K562 (cell line): ENCODE measurements around the gene PI4KA. TPM values are rescaled to one million over a fixed set of nuclear protein-coding genes. Genes with fewer than 3 reads are reported as not detected.

Source experiments
- ATAC-seq: fragments of 200-7000 bp; cut with Tn5 transposase; 3 replicates; pipeline ENCODE4 v1.9.1; 2020; ENCODE audit warnings: moderate library complexity
- BruUV-seq: library from RNA; stranded (reverse); fragments of 400-500 nt; replicated peaks from 2 replicates; lab custom pipeline; 2021; lab: Mats Ljungman, UMichigan
- CTCF ChIA-PET: fragments of 300-600 bp; formaldehyde crosslinking; extraction: SDS; loops from one replicate; lab custom pipeline; 2021; ENCODE audit warnings: low intra/inter-chr PET ratio; lab: Yijun Ruan, JAX
- POLR2A ChIA-PET: fragments of 300-600, 350-650 bp; sonication (Branson Sonifier 250); formaldehyde crosslinking; extraction: SDS; loops from one replicate; lab custom pipeline; 2021; ENCODE audit warnings: antibody characterized with exemption, inconsistent platforms; lab: Yijun Ruan, JAX
- DNase-seq, 4 experiments: peaks; one replicate each; pipeline versions ENCODE4 v3.0.0 to v3.0.0-alpha.2; 2011 to 2018; ENCODE audit warnings: low spot score in 3 of 4, mixed read lengths in 3 of 4; ENCODE audit errors: extremely low read depth in 1 of 4
- FAIRE-seq: peaks from 2 replicates; lab custom pipeline; 2011; peaks lifted over from hg19 to GRCh38; lab: Jason Lieb, UNC
- H2AFZ ChIP-seq: 2 replicates; pipeline ENCODE4 v1.6.0; 2011; ENCODE audit warnings: low read depth, low read length, control low read depth, inconsistent platforms
- H3K27ac ChIP-seq: fragments of 200-600 bp; 3 replicates; pipeline ENCODE4 v1.8.0; 2011; ENCODE audit warnings: low read depth, mild to moderate bottlenecking, control low read depth, inconsistent platforms, low read length, moderate library complexity, mixed read lengths; ENCODE audit errors: extremely low read depth
- H3K27me3 ChIP-seq, 2 experiments: fragments of 300-600 bp in 1 of 2; 2 replicates in 1 of 2; 3 replicates in 1 of 2; pipeline versions ENCODE4 v1.6.0 to v1.8.0; 2011; ENCODE audit warnings: inconsistent platforms in 2 of 2, low read length in 2 of 2, mild to moderate bottlenecking in 1 of 2, mixed read lengths in 1 of 2, moderate library complexity in 1 of 2; ENCODE audit not compliant: control insufficient read depth in 2 of 2, insufficient read depth in 2 of 2
- H3K36me3 ChIP-seq: fragments of 300-600 bp; 3 replicates; pipeline ENCODE4 v1.8.0; 2011; ENCODE audit warnings: mild to moderate bottlenecking, low read length, inconsistent platforms; ENCODE audit not compliant: control insufficient read depth, insufficient read depth
- H3K4me1 ChIP-seq, 2 experiments: fragments of 200-600 bp in 1 of 2; replicated peaks in 1 of 2; 2 replicates in 1 of 2; 3 replicates in 1 of 2; pipeline versions ENCODE4 v1.5.1 to v1.8.0; 2011; ENCODE audit warnings: inconsistent platforms in 2 of 2, low read length in 2 of 2, mild to moderate bottlenecking in 1 of 2, mixed read lengths in 1 of 2, moderate library complexity in 1 of 2; ENCODE audit not compliant: control insufficient read depth in 2 of 2, insufficient read depth in 2 of 2
- H3K4me2 ChIP-seq: 2 replicates; pipeline ENCODE4 v1.6.1; 2011; ENCODE audit warnings: low read length, control low read depth, inconsistent platforms, mixed read lengths; ENCODE audit not compliant: insufficient read depth
- H3K4me3 ChIP-seq: fragments of 200-600 bp; sonication (generic), shearing (Covaris generic); 2 replicates; pipeline ENCODE4 v1.5.1; 2016; ENCODE audit warnings: control low read depth, inconsistent platforms
- H3K79me2 ChIP-seq: fragments of 200-600 bp; 3 replicates; pipeline ENCODE4 v1.8.0; 2011; ENCODE audit warnings: low read length, inconsistent platforms; ENCODE audit not compliant: control insufficient read depth, insufficient read depth
- H3K9ac ChIP-seq, 2 experiments: 2 replicates each; pipeline versions ENCODE4 v1.6.0 to v1.6.1; 2011; ENCODE audit warnings: low read depth in 2 of 2, low read length in 2 of 2, control low read depth in 1 of 2, inconsistent platforms in 1 of 2, mild to moderate bottlenecking in 1 of 2, mixed read lengths in 1 of 2; ENCODE audit not compliant: insufficient read depth in 1 of 2
- H3K9me1 ChIP-seq: one replicate; pipeline ENCODE4 v1.6.0; 2011; ENCODE audit warnings: inconsistent platforms, mild to moderate bottlenecking, low read length, moderate library complexity; ENCODE audit not compliant: control insufficient read depth, insufficient read depth
- H3K9me3 ChIP-seq: replicated peaks from 2 replicates; pipeline ENCODE4 v1.5.1; 2011; ENCODE audit warnings: low read depth, low read length, inconsistent platforms; ENCODE audit not compliant: control insufficient read depth, insufficient read depth
- H4K20me1 ChIP-seq: replicated peaks from 2 replicates; pipeline ENCODE4 v1.6.1; 2011; ENCODE audit warnings: low read length, inconsistent platforms, mixed read lengths; ENCODE audit not compliant: control insufficient read depth, insufficient read depth
- CTCF ChIP-seq, 3 experiments: IDR thresholded peaks in 2 of 3; conservative IDR thresholded peaks in 1 of 3; 2 replicates each; pipeline ENCODE4 v1.5.1; 2011 to 2012; ENCODE audit warnings: low read length in 3 of 3, mild to moderate bottlenecking in 3 of 3, control low read depth in 2 of 3, improper control_type of control experiment in 1 of 3, inconsistent platforms in 1 of 3, low read depth in 1 of 3, mixed read lengths in 1 of 3, moderate library complexity in 1 of 3; ENCODE audit not compliant: insufficient read depth in 2 of 3
- E2F4 ChIP-seq: sonication (generic); formaldehyde crosslinking; IDR thresholded peaks from 2 replicates; pipeline ENCODE4 v1.8.0; 2022; ENCODE audit warnings: mild to moderate bottlenecking, low read depth, missing genetic modification reagents
- HNRNPUL1 ChIP-seq: fragments of 200-400 bp; formaldehyde crosslinking; IDR thresholded peaks from 2 replicates; pipeline ENCODE4 v1.6.1; 2017; ENCODE audit warnings: low read length
- ID3 ChIP-seq, 2 experiments: fragments of 250-450 bp in 1 of 2; fragments of 450-650 bp in 1 of 2; sonication (Bioruptor Pico) in 1 of 2; IDR thresholded peaks; 2 replicates each; pipeline versions ENCODE4 v1.6.1 to v1.8.0; 2016 to 2021; ENCODE audit warnings: mild to moderate bottlenecking in 2 of 2, moderate library complexity in 2 of 2, missing compliant biosample characterization in 1 of 2, missing genetic modification characterization in 1 of 2
- IRF2 ChIP-seq: sonication (generic); formaldehyde crosslinking; IDR thresholded peaks from 2 replicates; pipeline ENCODE4 v1.8.1; 2022; ENCODE audit warnings: mild to moderate bottlenecking, missing genetic modification reagents
- JUND ChIP-seq, 2 experiments: IDR thresholded peaks; 2 replicates in 1 of 2; 3 replicates in 1 of 2; pipeline ENCODE4 v1.6.1; 2011; ENCODE audit warnings: borderline replicate concordance in 2 of 2, low read depth in 2 of 2, low read length in 2 of 2, improper control_type of control experiment in 1 of 2, missing biosample characterization in 1 of 2, missing genetic modification characterization in 1 of 2, missing genetic modification reagents in 1 of 2
- MAFK ChIP-seq: IDR thresholded peaks from 2 replicates; pipeline ENCODE4 v1.6.1; 2011; ENCODE audit warnings: low read length, improper control_type of control experiment
- MAX ChIP-seq: sonication (generic); formaldehyde crosslinking; IDR thresholded peaks from 2 replicates; pipeline ENCODE4 v1.9.0; 2022; ENCODE audit warnings: mild to moderate bottlenecking, missing genetic modification reagents
- MEIS2 ChIP-seq: fragments of 450-650 bp; IDR thresholded peaks from 2 replicates; pipeline ENCODE4 v1.6.1; 2014; ENCODE audit warnings: mild to moderate bottlenecking; ENCODE audit not compliant: partially characterized antibody
- RUNX1 ChIP-seq: sonication (generic); IDR thresholded peaks from 2 replicates; pipeline ENCODE4 v1.6.1; 2016; ENCODE audit warnings: antibody characterized with exemption, low read depth
- SMAD4 ChIP-seq: fragments of 250-450 bp; sonication (Bioruptor Pico); conservative IDR thresholded peaks from 2 replicates; pipeline ENCODE4 v1.8.0; 2021; ENCODE audit warnings: inconsistent platforms, mild to moderate bottlenecking, moderate library complexity
- SMC3 ChIP-seq: conservative IDR thresholded peaks from 2 replicates; pipeline ENCODE4 v1.6.1; 2011; ENCODE audit warnings: low read depth, low read length, improper control_type of control experiment; ENCODE audit not compliant: insufficient read depth
- ZNF175 ChIP-seq: fragments of 200-800 bp; sonication (Bioruptor generic); IDR thresholded peaks from 2 replicates; pipeline ENCODE4 v1.6.1; 2016; ENCODE audit warnings: low read depth, mild to moderate bottlenecking, missing genetic modification characterization, missing compliant biosample characterization
- WGBS: fragments of 100-300 bp; shearing (Covaris generic); methylation state at CpG from one replicate; pipeline ENCODE4 v1.1.6; 2016; ENCODE audit warnings: low coverage, mixed read lengths; ENCODE audit not compliant: insufficient coverage; ENCODE audit errors: missing lambda C conversion rate; 5-methylcytosine and 5-hydroxymethylcytosine counted together
- in situ Hi-C: fragments of 300-500 bp; cut with MboI; formaldehyde crosslinking; loops from 4 replicates; pipeline ENCODE4 v1.15.0; 2018; ENCODE audit warnings: inconsistent platforms, mixed read lengths
- intact Hi-C: fragments of 100-400 bp; cut with micrococcal nuclease; formaldehyde crosslinking; loops from 2 replicates; pipeline ENCODE4 v1.14.2; 2022
- polyA plus RNA-seq, 8 experiments: library from polyadenylated mRNA; depleted of rRNA in 4 of 8; stranded (reverse) in 5 of 8; unstranded in 3 of 8; fragments of >200 nt; fragmentation: Nextera tagmentation in 2 of 8; fragmentation: Illumina TruSeq in 1 of 8; extraction: Ambion mirVana in 2 of 8; extraction: Trizol in 1 of 8; gene quantifications; 2 replicates each; pipeline versions ENCODE4 v1.2.1 to v1.2.3, GENCODE V29; 2011 to 2014; ENCODE audit warnings: inconsistent platforms in 1 of 8, missing spikeins in 1 of 8
- total RNA-seq, 7 experiments: library from RNA; depleted of rRNA in 6 of 7; stranded (reverse); fragments of >200 nt in 6 of 7; fragmentation: Illumina TruSeq in 2 of 7; extraction: Trizol in 2 of 7; gene quantifications; 2 replicates each; pipeline versions ENCODE4 v1.2.1 to v1.2.3, GENCODE V29; 2011 to 2021; ENCODE audit warnings: low replicate concordance in 1 of 7

The PI4KA gene
- total and polyA plus RNA-seq, 9 of the 15 experiments (the other 6 are each of a cell fraction or from before 2014, with no cell fraction given): 7.3 to 187 (median 84.7) TPM

GRCh38 chr22:20793748-20794649 lies 64.6 kb downstream of the PI4KA start:
- H3K4me1 ChIP-seq: 0 out of 5 replicates have a peak, but pooled peaks cover 0 to 3% of the 10 kb centered on the region in 2 experiments
- no peak overlapping the region for H3K4me3 ChIP-seq
- 0 out of 2 replicates have a peak, but pooled peaks cover 6% of the 10 kb centered on the region for H4K20me1 ChIP-seq
- BruUV-seq: no TSS peak
- POLR2A ChIA-PET: interaction anchor here (0.6 to 2.4 kb wide), 30 partner anchors 10 to 270 kb away, joined by 3 to 12 read pairs (median 4); partner anchors contain the start of genes LZTR1, PI4KA and SNAP29
- peaks cover 12% of the 10 kb centered on the region for H3K9me1 ChIP-seq
- DNase-seq (peak in 1 of 4 experiments; percentile 52), ATAC-seq (peak; percentile 56), FAIRE-seq (no peak)
- CTCF ChIA-PET: interaction anchor here (0.5 to 1.4 kb wide), 2 partner anchors 92 to 298 kb away, joined by 4 to 9 read pairs; no protein-coding TSS in a partner anchor
- in situ Hi-C loops: loop anchor here (25.0 kb wide), 2 partner anchors 343 to 1957 kb away; no protein-coding TSS in a partner anchor
- intact Hi-C loops: loop anchor here (2.0 kb wide), 1 partner anchor 91 kb away; no protein-coding TSS in a partner anchor
- H3K36me3 ChIP-seq: peaks cover 74% of the 10 kb centered on the region
- no peak overlapping the region for H3K4me2 ChIP-seq
- H3K9ac ChIP-seq: peak overlapping the region in 1 of 2 experiments; percentile 3; a peak in 1 of 4 replicates
- no peak overlapping the region for H3K27ac ChIP-seq
- H3K79me2 ChIP-seq: no peaks in the 10 kb centered on the region
- H2AFZ ChIP-seq: no peak overlapping the region
- WGBS: 65% methylated on average over 13 of the region's 13 CpGs
- H3K27me3 ChIP-seq: no peaks in the 10 kb centered on the region
- no peaks in the 10 kb centered on the region for H3K9me3 ChIP-seq
- no peak for TF ChIP-seq ZNF175 (CRISPR knock-in tag)
- TF ChIP-seq SMC3: 0 out of 2 replicates have a peak, but pooled peaks have one; percentile 14
- peak; percentile 46 to 50 (median 49) for TF ChIP-seq CTCF (IDR thresholded peaks at IDR 0.05 in 2 of 3, conservative IDR thresholded peaks at IDR 0.05 in 1 of 3; ENCODE audit: insufficient read depth in 2 of 3, low read depth in 1 of 3, low read length in 3 of 3)
- peak; percentile 58; the same call in 1 of the 2 replicates for TF ChIP-seq IRF2 (CRISPR knock-in tag)
- 0 out of 2 replicates have a peak, but pooled peaks have one; percentile 57 for TF ChIP-seq SMAD4
- 0 out of 2 replicates have a peak, but pooled peaks have one; percentile 8 for TF ChIP-seq HNRNPUL1
- TF ChIP-seq RUNX1: 0 out of 2 replicates have a peak, but pooled peaks have one; percentile 27
- TF ChIP-seq MEIS2: peak; percentile 57
- peak; percentile 48 for TF ChIP-seq MAX (CRISPR knock-in tag)
- no peak for TF ChIP-seq JUND (IDR thresholded peaks at IDR 0.05; ENCODE audit: borderline replicate concordance, low read depth, low read length)
- 0 out of 3 replicates have a peak, but pooled peaks have one; percentile 27 for TF ChIP-seq JUND (tag; IDR thresholded peaks at IDR 0.05; ENCODE audit: borderline replicate concordance, low read depth, low read length)
- peak; percentile 13; the same call in 1 of the 2 replicates for TF ChIP-seq ID3 (CRISPR knock-in tag; IDR thresholded peaks at IDR 0.05)
- no peak for TF ChIP-seq ID3 (tag; IDR thresholded peaks at IDR 0.05)
- 0 out of 2 replicates have a peak, but pooled peaks have one; percentile 10 for TF ChIP-seq E2F4 (CRISPR knock-in tag)
- no peak for TF ChIP-seq MAFK
